ENCODE results near the gene OR2A7.
"Not testable (repeated sequence)": the region's sequence is repeated elsewhere in the genome, so short reads cannot be mapped to it uniquely, and the experiment has no call there.

OR2A7 gene

GRCh38 chr7:144264692-144265091 lies at the start of gene OR2A7:
TSS of gene OR2A7 (minus strand) at chr7:144264792. CDS start at chr7:144259628, 5,164 bp downstream.
- in situ Hi-C loops (cut with HindIII; ENCODE audit: low sequenced_read_pairs); H3K4me3 ChIP-seq (ENCODE audit: low read depth, low read length): not testable (repeated sequence)

GRCh38 chr7:144311872-144312469 lies 47.4 kb upstream of the OR2A7 start, which contains the start of gene OR2A1:
TSS of gene OR2A1 (plus strand) at chr7:144312419. CDS start at chr7:144318125, 5,706 bp downstream.
- H3K4me3 ChIP-seq (ENCODE audit: low read depth, low read length); in situ Hi-C loops (cut with HindIII; ENCODE audit: low sequenced_read_pairs); DNase-seq (ENCODE audit: low read depth): not testable (repeated sequence)

More at GRCh38 chr7:144264692-144265091, at the start of gene OR2A7:
- DNase-seq (ENCODE audit: low read depth), result not testable (repeated sequence)

GRCh38 chr7:144311218-144311617 lies 46.6 kb upstream of the OR2A7 start:
- H3K4me3 ChIP-seq (ENCODE audit: low read depth, low read length); DNase-seq (ENCODE audit: low read depth); in situ Hi-C loops (cut with HindIII; ENCODE audit: low sequenced_read_pairs): not testable (repeated sequence)

GRCh38 chr7:144309702-144310101 lies 45.1 kb upstream of the OR2A7 start:
- H3K4me3 ChIP-seq (ENCODE audit: low read depth, low read length); DNase-seq (ENCODE audit: low read depth); in situ Hi-C loops (cut with HindIII; ENCODE audit: low sequenced_read_pairs): not testable (repeated sequence)

GRCh38 chr7:144305156-144305555 lies 40.6 kb upstream of the OR2A7 start:
- in situ Hi-C loops (cut with HindIII; ENCODE audit: low sequenced_read_pairs); DNase-seq (ENCODE audit: low read depth); H3K4me3 ChIP-seq (ENCODE audit: low read depth, low read length): not testable (repeated sequence)

GRCh38 chr7:144303607-144304006 lies 39.0 kb upstream of the OR2A7 start:
- H3K4me3 ChIP-seq (ENCODE audit: low read depth, low read length); in situ Hi-C loops (cut with HindIII; ENCODE audit: low sequenced_read_pairs); DNase-seq (ENCODE audit: low read depth): not testable (repeated sequence)

- DNase-seq (ENCODE audit: low read depth); H3K4me3 ChIP-seq (ENCODE audit: low read depth, low read length); in situ Hi-C loops (cut with HindIII; ENCODE audit: low sequenced_read_pairs): not testable (repeated sequence)
These were observed 38.1 kb upstream of the OR2A7 start for GRCh38 chr7:144302578-144303303.

- in situ Hi-C loops (cut with HindIII; ENCODE audit: low sequenced_read_pairs); H3K4me3 ChIP-seq (ENCODE audit: low read depth, low read length); DNase-seq (ENCODE audit: low read depth): not testable (repeated sequence)
These were observed 29.4 kb upstream of the OR2A7 start for GRCh38 chr7:144293794-144294499.

- in situ Hi-C loops (cut with HindIII; ENCODE audit: low sequenced_read_pairs); DNase-seq (ENCODE audit: low read depth); H3K4me3 ChIP-seq (ENCODE audit: low read depth, low read length): not testable (repeated sequence)
These were observed 28.0 kb upstream of the OR2A7 start for GRCh38 chr7:144292384-144293161.

- not testable (repeated sequence) for DNase-seq (ENCODE audit: low read depth)
These were observed 27.0 kb upstream of the OR2A7 start for GRCh38 chr7:144291607-144292006.

GRCh38 chr7:144287171-144287784 lies 22.7 kb upstream of the OR2A7 start:
- DNase-seq (ENCODE audit: low read depth); H3K4me3 ChIP-seq (ENCODE audit: low read depth, low read length); in situ Hi-C loops (cut with HindIII; ENCODE audit: low sequenced_read_pairs): not testable (repeated sequence)

More at GRCh38 chr7:144291607-144292006, 27.0 kb upstream of the OR2A7 start:
- H3K4me3 ChIP-seq (ENCODE audit: low read depth, low read length); in situ Hi-C loops (cut with HindIII; ENCODE audit: low sequenced_read_pairs): not testable (repeated sequence)

GRCh38 chr7:144283716-144284115 lies 19.1 kb upstream of the OR2A7 start:
- in situ Hi-C loops (cut with HindIII; ENCODE audit: low sequenced_read_pairs); DNase-seq (ENCODE audit: low read depth); H3K4me3 ChIP-seq (ENCODE audit: low read depth, low read length): not testable (repeated sequence)

- in situ Hi-C loops (cut with HindIII; ENCODE audit: low sequenced_read_pairs); H3K4me3 ChIP-seq (ENCODE audit: low read depth, low read length); DNase-seq (ENCODE audit: low read depth): not testable (repeated sequence)
These were observed 17.9 kb upstream of the OR2A7 start for GRCh38 chr7:144282490-144282889.

GRCh38 chr7:144281981-144282380 lies 17.4 kb upstream of the OR2A7 start:
- DNase-seq (ENCODE audit: low read depth); H3K4me3 ChIP-seq (ENCODE audit: low read depth, low read length); in situ Hi-C loops (cut with HindIII; ENCODE audit: low sequenced_read_pairs): not testable (repeated sequence)

GRCh38 chr7:144280010-144280409 lies 15.4 kb upstream of the OR2A7 start:
- in situ Hi-C loops (cut with HindIII; ENCODE audit: low sequenced_read_pairs); DNase-seq (ENCODE audit: low read depth); H3K4me3 ChIP-seq (ENCODE audit: low read depth, low read length): not testable (repeated sequence)

GRCh38 chr7:144275281-144275680 lies 10.7 kb upstream of the OR2A7 start:
- H3K4me3 ChIP-seq (ENCODE audit: low read depth, low read length); in situ Hi-C loops (cut with HindIII; ENCODE audit: low sequenced_read_pairs): not testable (repeated sequence)

More at GRCh38 chr7:144275281-144275680, 10.7 kb upstream of the OR2A7 start:
- not testable (repeated sequence) for DNase-seq (ENCODE audit: low read depth)
